Colonic mucosa (tissue), 4 donors: ENCODE data around the gene AGAP1. TPM values are rescaled to one million over a fixed set of nuclear protein-coding genes. Genes with fewer than 3 reads are reported as not detected.

Source experiments
- DNase-seq: peaks from one replicate; pipeline ENCODE4 v3.0.0-alpha.2; 2020
- H3K27ac ChIP-seq: fragments of 200-600 bp; one replicate; pipeline ENCODE4 v1.8.0; 2021
- H3K27me3 ChIP-seq: fragments of 200-600 bp; one replicate; pipeline ENCODE4 v1.8.0; 2021
- H3K36me3 ChIP-seq: fragments of 200-600 bp; one replicate; pipeline ENCODE4 v1.8.0; 2021
- H3K4me1 ChIP-seq: fragments of 200-600 bp; one replicate; pipeline ENCODE4 v1.8.0; 2021; ENCODE audit warnings: mild to moderate bottlenecking
- H3K4me3 ChIP-seq: fragments of 200-600 bp; one replicate; pipeline ENCODE4 v1.8.0; 2021
- H3K9ac ChIP-seq, 2 donors: one replicate each; pipeline ENCODE4 v1.7.0; 2013; ENCODE audit warnings: control low read depth in 2 of 2, low read depth in 2 of 2, low read length in 2 of 2
- H3K9me3 ChIP-seq: fragments of 200-600 bp; one replicate; pipeline ENCODE4 v1.8.0; 2021
- intact Hi-C: fragments of 100-400 bp; cut with DNase I; formaldehyde crosslinking; loops from one replicate; pipeline ENCODE4 v1.14.1; 2022
- total RNA-seq, 2 donors: library from RNA; stranded (reverse); fragmentation: NEBNext Ultra II Directional in 1 of 2; extraction: Animal tissue kit (Norgen Biotek cat#: 25700) in 1 of 2; gene quantifications; one replicate each; pipeline ENCODE4 v1.2.1, GENCODE V29; 2021
- TF ChIP-seq, protein P1 (sequence below): fragments of 200-600 bp; IDR thresholded peaks from one replicate; pipeline ENCODE4 v1.8.0; 2022; ENCODE audit warnings: antibody characterized with exemption, mild to moderate bottlenecking
- donor health status: healthy.
- donor health status: DM: no; HTN: no; CAD: no.
- donor health status: DM: no; HTN: no; CAD: no.

The AGAP1 gene
- total RNA-seq, 2 donors from 2014 or later, result 62.1 to 62.9 TPM

- TF ChIP-seq, protein P1, sequence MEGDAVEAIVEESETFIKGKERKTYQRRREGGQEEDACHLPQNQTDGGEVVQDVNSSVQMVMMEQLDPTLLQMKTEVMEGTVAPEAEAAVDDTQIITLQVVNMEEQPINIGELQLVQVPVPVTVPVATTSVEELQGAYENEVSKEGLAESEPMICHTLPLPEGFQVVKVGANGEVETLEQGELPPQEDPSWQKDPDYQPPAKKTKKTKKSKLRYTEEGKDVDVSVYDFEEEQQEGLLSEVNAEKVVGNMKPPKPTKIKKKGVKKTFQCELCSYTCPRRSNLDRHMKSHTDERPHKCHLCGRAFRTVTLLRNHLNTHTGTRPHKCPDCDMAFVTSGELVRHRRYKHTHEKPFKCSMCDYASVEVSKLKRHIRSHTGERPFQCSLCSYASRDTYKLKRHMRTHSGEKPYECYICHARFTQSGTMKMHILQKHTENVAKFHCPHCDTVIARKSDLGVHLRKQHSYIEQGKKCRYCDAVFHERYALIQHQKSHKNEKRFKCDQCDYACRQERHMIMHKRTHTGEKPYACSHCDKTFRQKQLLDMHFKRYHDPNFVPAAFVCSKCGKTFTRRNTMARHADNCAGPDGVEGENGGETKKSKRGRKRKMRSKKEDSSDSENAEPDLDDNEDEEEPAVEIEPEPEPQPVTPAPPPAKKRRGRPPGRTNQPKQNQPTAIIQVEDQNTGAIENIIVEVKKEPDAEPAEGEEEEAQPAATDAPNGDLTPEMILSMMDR, result no peak
- intact Hi-C loops, result no loop called here
- DNase-seq, result no peak
- Histone ChIP-seq H3K36me3 (no peaks in the 10 kb centered on the region), H3K27ac (no peak overlapping the region), H3K4me3 (no peak overlapping the region), H3K9me3 (no peaks in the 10 kb centered on the region), H3K9ac (no peak overlapping the region), H3K27me3 (no peaks in the 10 kb centered on the region), H3K4me1 (no peaks in the 10 kb centered on the region)
Observed at GRCh38 chr2:235733761-235734160, 239.9 kb downstream of the AGAP1 start.

DNA sequence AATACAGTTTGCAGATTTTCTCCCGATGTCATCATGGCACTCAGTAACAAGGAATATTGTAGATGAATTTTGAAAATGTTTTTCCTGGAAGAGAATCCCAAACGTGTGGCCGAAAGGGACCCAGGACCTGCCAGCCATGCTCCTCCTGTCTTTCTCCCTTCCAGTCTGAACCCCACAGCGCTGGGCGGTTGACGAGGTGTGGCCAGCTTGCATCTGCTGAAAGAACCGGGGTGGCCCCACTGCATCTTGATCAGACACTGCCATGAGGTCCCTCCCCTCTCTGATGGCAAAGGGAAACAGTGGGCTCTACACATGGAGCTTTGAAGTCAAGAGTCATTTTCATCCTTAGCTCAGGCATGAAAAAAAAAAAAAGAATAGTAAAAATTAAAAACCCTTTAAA, 240.3 kb downstream of the AGAP1 start:
- TF ChIP-seq, protein P1, result no peak
- H3K4me1 ChIP-seq, result no peaks in the 10 kb centered on the region
- H3K4me3 ChIP-seq, result no peak overlapping the region
- H3K9me3 ChIP-seq, result no peaks in the 10 kb centered on the region
- H3K36me3 ChIP-seq, result no peaks in the 10 kb centered on the region
- intact Hi-C loops, result no loop called here
- no peaks in the 10 kb centered on the region for H3K27me3 ChIP-seq
- H3K27ac ChIP-seq, result no peak overlapping the region
- H3K9ac ChIP-seq, result no peak overlapping the region
- no peak for DNase-seq

DNA sequence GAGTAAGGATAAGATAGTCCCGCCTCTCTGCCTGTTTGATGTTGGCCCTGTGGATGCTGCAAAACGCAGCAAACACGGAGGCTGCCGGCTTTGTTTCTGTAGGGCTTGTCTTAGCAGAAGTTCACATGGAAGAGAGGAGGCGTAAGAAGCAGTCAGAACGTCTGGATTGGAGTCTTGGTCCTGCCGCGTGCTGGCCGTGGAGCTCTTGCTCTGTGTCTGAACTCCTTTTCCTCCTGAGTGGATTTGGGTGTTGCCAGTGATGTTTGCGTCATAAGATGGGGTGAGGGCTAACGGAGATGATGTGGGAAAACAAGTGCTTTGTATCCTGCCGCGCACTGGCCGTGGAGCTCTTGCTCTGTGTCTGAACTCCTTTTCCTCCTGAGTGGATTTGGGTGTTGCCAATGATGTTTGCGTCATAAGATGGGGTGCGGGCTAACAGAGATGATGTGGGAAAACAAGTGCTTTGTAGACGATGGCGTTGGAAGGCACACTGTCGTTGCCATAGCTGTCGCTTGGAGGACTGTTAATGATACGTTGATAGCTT, 240.9 kb downstream of the AGAP1 start:
- Histone ChIP-seq H3K4me1 (no peaks in the 10 kb centered on the region), H3K27ac (no peak overlapping the region), H3K9ac (no peak overlapping the region), H3K9me3 (no peaks in the 10 kb centered on the region), H3K27me3 (no peaks in the 10 kb centered on the region), H3K36me3 (no peaks in the 10 kb centered on the region), H3K4me3 (no peak overlapping the region)
- TF ChIP-seq, protein P1, result no peak
- DNase-seq, result no peak
- intact Hi-C loops, result no loop called here

- H3K27ac ChIP-seq, result no peak overlapping the region
- TF ChIP-seq, protein P1, result no peak
- H3K4me3 ChIP-seq, result no peak overlapping the region
- intact Hi-C loops, result no loop called here
- no peaks in the 10 kb centered on the region for H3K27me3 ChIP-seq
- no peaks in the 10 kb centered on the region for H3K9me3 ChIP-seq
- no peaks in the 10 kb centered on the region for H3K36me3 ChIP-seq
- H3K9ac ChIP-seq, result no peak overlapping the region
- DNase-seq, result no peak
- no peaks in the 10 kb centered on the region for H3K4me1 ChIP-seq
Observed at GRCh38 chr2:235737396-235737795, 243.6 kb downstream of the AGAP1 start.

GRCh38 chr2:235737840-235738239, 244.0 kb downstream of the AGAP1 start:
- Histone ChIP-seq H3K36me3 (no peaks in the 10 kb centered on the region), H3K4me3 (no peak overlapping the region), H3K27me3 (no peaks in the 10 kb centered on the region), H3K9ac (no peak overlapping the region), H3K4me1 (no peaks in the 10 kb centered on the region), H3K9me3 (no peaks in the 10 kb centered on the region), H3K27ac (no peak overlapping the region)
- DNase-seq, result no peak
- TF ChIP-seq, protein P1, result no peak
- intact Hi-C loops, result no loop called here
